HS-5 (cell line): ENCODE results near the gene CBX4.

ENCODE experiments used
- DNase-seq: peaks from one replicate; pipeline ENCODE4 v3.0.0-alpha.2; 2012; ENCODE audit warnings: low read depth

The CBX4 gene

DNA sequence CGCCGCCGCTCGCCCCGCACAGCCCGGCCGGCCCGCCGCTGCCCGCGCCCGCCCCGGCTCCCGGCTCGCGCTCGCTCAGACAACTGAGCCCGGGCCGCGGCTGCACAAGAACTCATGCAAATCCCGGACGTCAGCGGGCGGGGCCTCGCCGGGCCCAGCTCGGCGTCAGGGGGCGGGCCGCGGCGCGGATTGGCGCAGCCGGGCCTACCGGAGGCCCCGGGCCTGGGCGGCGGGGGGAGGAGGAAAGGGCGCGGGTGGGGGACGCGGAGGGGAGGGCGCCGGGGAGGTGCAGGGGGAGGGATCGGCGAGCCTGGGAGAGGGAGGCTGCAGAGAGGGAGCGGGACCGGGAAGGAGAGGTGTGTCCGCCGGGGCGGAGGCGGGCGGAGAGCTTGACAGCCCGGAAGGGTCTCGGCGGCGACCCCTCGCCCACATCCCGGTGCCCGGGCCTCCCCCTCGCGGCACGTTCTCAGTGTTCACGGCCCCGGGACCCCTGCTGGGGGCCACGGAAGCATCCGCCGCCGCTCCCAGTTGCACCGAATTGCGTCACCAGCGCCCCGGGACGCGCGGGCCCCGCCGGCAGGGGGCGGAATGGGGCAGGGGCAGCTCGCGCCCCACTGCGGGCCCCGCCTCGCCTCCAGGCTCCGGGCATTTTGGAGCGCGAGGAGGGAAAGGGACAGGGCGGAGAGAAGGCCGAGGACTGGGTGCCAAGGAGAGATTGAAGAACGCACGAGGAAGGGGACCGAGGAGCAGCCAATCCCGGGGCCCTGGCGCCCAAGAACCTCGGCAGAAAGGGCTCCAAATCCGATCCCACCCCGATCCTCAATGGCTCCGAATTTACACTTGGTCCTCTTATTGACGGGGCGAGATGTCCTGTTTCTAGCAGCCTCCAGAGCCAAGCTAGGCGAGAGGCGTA lies at the start of gene CBX4:
Gene CBX4, minus strand, starts transcription at position 85 of the 913 bp plus-strand sequence. CDS start 189 bp downstream, outside the sequence.
- DNase-seq, result peak; percentile 61

DNA sequence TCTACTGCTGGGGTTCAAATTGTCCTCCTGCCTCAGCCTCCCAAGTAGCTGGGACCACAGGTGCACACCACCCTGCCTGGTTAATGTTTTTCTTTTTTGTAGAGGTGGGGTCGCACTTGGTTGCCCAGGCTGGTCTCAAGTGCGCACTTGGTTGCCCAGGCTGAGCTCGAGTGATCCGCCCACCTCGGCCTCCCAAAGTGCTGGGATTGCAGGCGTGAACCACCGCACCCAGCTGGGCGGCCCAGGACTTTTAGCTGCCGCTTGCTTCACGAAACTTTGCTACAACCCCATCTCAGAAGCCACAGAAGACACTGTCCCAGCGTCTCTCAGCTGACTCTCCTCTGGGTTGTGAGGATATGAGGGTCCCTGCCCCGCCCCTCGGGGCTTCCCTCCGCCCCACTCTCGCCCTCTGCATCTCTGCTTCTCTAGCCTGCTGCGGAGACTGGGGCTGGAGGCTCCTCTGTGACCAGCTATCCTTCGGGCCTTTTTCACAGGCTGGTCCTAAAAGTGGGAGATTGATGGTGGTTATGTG lies 48.8 kb upstream of the CBX4 start:
- no peak for DNase-seq

DNA sequence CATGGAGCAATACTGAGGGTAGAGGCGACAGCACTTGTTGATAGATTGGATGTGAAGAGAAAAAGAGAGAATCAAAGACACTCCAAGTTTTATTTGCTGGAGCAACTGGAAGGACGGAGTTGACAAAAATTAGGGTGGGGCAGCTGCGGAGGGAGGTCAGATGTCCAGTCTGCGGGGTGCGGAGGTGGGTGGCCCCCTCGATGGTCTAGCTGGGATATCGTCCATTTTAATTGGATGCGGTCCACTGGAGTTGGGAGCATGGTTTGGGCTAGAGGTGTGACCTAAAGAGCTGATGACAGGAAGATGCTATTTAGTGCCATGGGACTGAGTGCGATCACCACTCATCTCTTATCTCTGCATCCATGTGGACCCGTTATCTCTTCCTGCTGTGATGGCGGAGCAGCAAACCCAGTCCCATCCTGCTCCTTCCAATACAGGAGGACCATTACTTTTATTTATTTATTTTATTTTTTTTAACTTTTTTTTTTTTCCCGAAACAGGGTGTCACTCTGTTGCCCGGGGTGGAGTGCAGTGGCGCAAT lies 48.3 kb upstream of the CBX4 start:
- DNase-seq, result no peak

DNA sequence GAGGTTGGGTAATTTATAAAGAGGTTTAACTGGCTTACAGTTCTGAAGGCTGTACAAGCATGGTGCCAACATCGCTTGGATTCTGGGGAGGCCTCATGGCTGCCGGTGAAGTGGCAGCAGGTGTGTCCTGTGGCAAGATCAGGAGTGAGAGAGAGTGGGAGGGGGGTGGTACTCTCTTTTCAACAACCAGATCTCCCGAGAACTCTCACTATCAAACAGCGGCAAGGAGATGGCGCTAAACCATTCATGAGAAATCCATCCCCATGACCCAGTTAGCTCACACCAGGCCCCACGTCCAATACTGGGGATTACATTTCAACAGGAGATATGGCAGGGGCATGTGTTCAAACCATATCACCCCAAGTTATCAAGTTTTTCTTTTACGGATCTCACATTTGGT lies 44.0 kb upstream of the CBX4 start:
- no peak for DNase-seq

DNA sequence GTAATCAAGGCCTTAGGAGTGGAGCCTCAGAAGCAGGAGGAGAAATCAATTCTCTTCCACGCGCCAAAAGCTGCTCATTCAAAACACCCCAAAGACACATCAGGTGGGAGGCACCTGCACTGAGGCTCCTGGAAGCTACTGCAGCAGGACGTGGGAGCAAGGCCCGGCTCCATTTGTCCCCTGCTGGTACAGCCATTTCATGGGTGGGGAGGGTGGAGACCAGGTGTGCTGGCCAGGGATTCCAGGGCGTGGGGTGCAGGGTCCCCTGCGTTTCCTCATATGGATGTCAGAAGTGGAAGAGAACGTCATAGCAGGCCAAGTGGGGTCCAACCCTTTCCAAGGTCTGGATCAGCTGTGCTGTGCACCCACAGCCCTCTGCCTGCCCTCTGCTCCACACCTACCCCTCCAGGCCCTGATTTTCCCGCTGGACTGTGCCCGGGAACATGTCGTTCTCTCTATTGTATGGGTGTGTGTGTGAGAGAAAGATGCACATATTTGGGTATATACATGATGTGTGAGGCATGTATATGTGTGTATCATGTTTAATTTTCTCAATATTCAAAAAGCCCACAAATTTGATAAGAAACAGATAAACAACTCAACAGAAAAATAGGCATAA lies 39.2 kb upstream of the CBX4 start:
- no peak for DNase-seq

DNA sequence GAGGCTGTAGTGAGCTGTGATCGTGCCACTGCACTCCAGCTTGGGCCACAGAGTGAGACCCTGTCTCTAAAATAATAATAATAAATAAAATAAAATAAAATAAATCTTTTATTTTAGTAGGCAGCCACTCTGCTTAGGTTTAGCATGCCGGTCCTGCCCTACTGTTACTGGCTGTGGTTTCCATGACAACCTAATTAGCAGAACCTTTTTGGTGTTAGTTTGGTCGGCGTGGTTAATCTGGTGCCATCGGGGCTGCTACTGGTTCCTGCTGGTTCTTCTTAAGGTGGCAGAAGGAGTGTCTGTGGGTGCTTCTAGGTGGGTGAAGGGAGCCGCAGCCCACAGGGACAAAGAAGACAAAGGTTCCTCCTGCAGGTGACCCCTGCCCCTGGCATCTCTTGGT lies 37.8 kb upstream of the CBX4 start:
- DNase-seq, result no peak

DNA sequence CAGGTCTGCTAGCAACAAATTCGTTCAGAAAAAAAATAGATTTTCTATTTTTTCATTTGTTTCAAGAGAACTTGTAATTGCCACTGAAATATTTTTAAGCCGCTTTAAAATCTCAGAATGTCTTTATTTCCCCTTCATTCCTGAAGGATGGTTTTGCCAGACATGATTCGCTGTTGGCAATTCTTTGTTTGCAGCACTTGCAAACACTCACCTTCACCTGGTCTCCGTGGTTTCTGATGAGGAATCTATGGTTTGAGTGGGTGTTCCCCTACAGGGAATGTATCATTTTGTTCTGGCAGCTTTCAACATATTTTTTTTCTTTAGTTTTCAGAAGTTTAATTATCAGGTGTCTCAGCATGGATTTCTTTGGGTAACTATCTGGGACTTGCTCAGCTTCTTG lies 36.3 kb upstream of the CBX4 start:
- no peak for DNase-seq

DNA sequence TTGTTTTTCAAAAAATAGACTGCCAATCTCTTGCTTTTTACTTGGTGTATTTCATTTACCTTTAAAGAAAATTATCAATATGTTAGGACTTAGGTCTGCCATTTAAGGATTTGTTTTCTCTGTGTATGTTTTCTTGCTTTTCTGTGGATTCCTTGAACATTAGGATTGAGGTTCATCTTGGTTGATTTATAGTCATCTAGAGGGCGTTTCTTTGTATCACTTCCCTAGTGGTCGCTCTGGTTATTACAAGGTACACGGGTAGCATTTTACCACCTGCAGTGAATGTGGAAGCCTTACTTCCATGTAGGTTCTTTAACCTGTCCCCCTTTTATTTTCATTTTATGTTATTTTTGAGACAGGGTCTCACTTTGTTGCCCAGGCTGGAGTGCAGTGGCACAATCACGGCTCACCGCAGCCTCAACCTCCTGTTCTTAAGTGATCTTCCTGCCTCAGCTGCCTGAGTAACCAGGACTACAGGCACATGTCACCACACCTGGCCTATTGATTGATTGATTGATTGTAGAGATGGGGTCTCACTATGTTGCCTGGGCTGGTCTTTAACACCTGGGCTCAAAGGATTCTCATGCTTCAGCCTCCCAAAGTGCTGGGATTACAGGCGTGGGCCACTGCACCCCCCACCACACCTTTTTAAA lies 35.2 kb upstream of the CBX4 start:
- no peak for DNase-seq

DNA sequence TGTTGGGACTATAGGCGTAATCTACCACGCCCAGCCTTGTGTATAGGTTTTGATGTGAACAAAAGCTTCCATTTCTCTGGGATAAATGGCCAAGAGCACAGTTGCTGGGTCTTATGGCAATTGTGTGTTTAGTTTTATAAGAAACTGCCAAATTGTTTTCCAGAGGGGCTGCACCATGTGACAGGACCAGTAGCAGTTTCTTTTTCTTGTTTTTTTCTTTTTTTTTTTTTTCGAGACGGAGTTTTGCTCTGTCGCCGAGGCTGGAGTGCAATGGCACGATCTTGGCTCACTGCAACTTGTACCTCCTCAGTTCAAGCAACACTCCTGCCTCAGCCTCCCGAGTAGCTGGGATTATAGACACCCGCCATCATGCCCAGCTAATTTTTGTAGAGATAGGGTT lies 34.3 kb upstream of the CBX4 start:
- DNase-seq, result no peak

DNA sequence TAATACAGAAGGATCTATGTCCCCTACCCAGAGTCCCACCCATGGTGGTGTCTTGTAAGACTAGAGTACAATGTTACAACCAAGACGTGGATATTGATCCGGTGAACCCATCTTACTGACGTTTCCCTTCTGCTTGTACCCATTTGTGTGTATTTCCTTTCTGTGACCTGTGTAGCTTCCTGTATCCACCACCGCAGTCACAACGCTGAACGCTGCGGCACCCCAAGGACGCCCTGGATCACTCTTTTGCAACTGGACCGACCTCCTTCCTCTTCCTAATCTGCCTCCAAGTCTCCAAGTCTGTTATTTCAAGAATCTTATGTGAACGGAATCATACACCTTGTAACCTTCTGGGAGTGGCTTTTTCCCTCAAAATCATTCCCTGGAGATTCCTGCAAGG lies 33.5 kb upstream of the CBX4 start:
- DNase-seq, result no peak

DNA sequence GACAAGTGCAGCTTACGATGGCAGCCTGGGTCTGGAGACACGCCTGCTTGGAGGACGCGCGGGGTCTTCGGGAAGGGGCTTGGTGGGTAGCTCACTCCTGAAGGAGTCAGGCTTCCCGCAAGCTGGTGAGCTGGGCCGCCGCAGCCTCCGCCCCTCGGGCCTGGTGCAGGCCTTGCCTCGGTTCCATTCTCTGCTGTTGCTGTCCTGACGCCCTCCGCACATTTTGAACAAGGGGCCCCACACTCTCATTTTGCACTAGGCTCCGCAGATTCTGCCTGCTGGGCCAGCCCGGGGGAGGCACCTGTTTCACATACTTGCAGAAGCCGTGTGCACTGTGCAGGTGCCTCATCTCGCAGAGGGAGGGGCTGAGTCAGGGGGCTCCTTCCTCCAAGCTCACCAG lies 31.9 kb upstream of the CBX4 start:
- no peak for DNase-seq

DNA sequence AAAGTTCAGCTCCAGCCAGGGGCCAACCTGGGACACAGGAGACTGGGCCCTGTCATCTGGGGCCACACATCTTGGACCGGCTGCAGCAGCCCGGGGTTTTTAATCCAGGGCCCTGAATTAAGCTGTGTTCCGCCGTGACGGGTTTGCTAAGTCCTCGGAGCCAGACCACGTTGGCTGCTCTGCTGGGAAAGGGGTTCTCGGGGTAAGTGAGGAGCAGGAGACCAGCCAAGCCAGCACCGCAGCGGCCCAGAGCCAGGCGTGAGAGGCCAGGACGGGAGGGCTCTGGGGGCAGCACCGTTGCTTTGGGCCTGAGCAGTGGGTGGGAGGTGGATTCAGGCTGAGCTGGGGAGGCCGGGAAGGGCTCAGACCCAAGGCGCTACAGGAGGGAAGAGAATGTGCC lies 31.3 kb upstream of the CBX4 start:
- no peak for DNase-seq

DNA sequence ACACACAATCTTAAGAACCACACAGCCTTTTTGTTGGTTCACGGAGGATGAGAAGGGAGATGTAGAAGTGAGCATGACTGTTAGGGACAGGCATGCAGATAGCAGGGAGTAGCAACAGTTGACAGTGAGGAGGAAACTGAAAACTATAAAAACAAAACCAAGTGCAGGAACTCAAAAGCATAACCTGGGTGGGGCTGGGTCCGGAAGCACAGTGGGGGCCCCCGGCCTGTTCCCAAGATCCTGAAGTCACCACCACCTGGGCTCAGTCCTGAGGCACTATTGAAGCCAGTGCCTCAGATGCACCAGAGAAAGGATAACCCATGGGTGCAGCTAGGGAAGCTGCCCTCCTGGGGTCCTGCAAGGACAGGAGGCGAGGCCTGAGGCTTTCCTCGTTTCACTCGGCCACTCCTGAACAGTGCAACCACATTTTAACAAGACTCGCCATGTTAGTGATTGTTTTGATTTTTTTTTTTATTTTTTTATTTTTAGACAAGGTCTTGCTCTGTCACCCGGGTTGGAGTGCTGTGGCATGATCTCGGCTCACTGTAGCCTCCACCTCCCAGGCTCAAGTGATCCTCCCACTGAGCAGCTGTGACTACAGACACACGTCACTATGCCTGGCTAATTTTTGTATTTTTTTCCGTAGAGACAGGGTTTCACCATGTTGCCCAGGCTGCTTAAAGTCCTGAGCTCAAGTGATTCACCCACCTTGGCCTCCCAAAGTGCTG lies 27.7 kb upstream of the CBX4 start:
- no peak for DNase-seq

DNA sequence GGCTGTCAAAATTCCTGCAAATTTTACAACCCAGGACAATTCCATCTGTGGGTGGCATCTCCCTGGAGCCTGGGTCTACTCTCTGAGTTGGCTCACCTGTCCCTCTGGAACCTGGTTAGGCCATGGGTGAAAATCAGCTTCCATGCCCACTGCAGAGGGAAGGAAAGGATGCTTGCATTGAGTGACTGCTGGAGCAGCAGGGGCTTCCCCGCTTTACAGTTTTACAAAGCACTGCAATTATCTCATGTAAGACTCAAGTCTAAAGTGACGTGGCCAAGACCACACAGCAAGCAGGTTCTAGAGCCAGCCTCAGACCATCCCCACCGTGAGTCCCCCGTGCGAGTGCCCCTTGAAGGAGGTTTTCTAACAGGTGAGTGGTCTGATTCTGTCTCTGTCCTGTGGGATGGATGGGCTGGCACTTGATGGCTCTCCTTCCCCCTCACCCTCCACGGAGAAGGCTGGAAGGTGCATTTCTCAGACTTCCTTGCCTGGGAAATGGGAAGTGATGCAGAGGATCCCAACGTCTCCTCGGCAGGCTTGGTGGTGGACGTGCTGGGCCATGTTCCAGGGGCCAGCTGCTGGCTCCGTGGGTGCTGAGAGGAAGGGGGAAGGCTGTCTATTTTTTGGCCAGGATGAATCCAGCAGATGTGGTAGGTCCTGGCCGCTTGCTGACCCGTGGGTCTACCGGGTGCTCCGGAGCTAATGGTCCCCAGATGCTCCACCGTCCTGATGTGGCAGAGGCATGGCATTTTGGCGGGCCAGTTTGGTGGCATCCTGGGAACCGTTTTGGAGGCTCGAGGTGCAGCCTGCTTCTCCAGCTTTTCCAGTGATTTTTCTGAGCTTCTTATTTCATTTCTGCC lies 26.3 kb upstream of the CBX4 start:
- no peak for DNase-seq

DNA sequence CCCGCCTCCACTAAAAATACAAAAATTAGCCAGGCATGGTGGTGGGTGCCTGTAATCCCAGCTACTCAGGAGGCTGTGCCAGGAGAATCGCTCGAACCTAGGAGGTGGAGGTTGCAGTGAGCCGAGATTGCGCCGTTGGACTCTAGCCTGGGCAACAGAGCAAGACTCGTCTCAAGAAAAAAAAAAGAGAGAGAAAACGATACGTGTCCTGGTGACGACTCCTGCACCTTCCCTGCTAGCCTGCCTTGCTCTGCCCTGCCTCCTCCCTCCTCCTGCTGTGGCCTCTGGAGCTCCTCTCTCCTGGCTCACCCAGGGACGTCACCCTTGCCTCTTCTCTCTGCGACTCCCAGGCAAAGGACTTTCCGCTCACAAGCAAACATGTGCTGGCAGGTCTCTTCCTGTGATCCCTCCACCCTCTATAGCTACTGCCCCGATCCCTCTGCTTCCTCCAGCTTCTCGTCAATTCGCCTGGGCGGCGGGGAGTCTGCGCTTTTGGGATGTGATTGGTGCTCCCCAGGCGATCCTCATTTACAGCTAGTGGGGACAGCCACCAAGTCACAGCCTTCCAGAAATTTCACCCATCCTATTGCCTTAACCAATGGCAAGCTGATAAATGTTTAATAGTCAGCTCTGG lies 25.5 kb upstream of the CBX4 start:
- DNase-seq, result no peak

DNA sequence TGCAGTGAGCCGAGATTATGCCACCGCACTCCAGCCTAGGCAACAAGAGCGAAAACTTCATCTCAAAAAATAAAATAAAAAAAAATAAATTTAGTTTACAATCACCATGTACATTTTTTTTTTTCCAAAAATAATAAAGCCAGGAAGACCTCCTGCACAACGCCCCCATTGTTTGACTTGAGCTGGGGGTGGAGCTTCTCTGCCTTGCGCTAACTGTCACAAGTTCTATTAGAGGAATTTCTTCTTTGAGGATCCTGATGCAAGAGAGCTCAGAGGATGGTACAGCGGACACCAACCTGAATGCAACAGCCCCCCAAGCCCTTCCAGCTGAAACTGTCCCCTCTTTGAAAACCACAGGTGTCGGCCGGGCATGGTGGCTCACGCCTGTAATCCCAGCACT lies 24.9 kb upstream of the CBX4 start:
- no peak for DNase-seq

DNA sequence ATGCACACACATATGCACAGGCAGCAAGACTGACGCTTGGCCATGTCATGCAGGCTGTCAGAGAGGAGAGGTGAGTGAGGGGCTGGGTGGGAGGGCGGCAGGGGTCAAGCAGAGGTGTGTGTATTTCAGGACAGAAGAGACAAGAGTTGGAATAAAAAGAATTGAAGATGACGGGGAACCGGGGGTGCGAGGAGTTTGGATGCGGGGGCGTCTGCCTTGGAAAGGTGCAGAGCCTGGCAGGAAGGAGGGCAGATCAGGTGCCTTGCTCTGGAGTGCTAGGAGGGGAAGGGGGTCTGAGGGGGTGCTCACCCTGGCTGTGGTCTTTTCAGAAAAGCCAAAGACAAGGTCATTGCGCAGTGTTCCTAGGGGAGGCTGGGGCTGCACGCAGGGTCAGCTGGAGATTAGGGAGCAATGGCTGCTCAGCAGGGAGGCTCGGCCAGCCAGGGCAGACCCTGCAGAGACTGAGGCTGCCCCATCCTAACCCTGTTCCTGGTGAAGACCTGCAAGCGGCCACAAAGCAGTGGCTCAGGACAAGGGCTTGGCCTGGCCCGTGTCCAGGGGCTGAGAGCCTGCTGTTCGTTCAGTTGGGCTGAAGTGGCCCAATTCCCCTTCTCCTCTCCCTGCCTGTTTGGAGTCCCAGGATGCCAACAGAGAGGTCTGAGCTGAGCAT lies 23.7 kb upstream of the CBX4 start:
- DNase-seq, result no peak

DNA sequence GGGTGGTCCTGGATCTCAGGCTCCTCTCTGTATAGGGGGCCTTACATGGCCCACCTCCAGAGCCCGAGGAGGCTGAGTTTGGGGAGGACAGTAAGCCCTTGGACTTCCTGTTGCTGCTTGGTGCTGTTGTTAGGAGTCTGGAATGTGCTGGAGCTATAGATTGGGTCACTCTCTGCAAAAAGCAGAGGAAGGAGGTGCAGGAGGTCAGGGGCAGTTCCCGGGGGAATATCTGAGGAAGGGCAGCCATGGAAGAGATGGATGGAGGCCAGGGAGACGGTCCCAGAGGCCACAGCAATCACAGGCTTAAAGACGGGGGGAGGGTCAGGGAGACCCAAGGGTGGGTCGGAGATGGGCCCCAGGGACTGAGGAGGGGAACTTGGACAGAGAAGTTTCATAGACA lies 23.0 kb upstream of the CBX4 start:
- no peak for DNase-seq

DNA sequence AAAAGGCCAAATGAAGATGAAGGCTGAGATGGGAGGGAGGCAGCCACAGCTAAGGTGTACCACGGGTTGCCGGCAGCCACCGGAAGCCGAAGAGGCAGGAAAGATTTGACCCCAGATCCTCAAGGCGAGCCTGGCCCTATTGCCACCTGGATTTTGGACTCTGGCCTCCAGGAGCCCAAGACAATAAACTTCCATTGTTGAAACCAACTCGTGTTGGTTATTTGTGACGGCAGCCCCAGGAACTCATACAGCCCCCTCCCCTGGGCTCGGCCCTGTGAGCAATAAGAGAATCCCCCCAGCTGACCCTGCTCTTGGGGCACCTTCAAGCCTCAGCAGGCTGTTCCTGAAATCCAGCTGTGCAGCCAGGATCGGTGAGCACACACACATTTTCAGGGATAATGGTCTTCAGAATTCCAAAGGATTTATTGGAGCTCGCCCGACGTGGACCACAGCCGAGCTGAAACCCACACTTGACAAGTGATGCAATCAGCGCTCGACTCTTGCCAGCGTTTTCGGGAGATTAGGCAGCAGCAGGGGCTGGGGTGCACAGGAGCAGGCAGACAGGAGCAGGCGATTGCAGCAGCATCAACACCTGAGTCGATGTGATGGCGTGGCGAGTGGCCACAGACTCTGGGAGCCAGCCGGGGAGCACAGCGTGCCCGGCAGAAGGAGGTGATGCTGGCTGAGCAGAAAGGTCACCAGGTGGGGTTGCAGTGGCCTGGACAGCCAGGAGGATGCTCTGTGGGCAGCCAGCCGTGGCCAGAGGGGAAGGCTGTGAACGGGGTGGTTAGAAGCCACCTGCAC lies 22.4 kb upstream of the CBX4 start:
- DNase-seq, result no peak
